RWPE2 (cell line): ENCODE results near the gene FGG.

Experiments used
- ATAC-seq: fragments of 200-7000 bp; cut with Tn5 transposase; 3 replicates; pipeline ENCODE4 v1.9.1; 2021; ENCODE audit warnings: low read depth
- DNase-seq: peaks from one replicate; pipeline ENCODE4 v3.0.0-alpha.2; 2020; ENCODE audit warnings: low spot score
- H3K27ac ChIP-seq: fragments of 450-650 bp; 2 replicates; pipeline ENCODE4 v1.5.1; 2017; ENCODE audit warnings: mild to moderate bottlenecking; ENCODE audit not compliant: poor library complexity, severe bottlenecking
- H3K27me3 ChIP-seq: fragments of 250-450 bp; sonication (Bioruptor Pico); 2 replicates; pipeline ENCODE4 v1.5.1; 2021; ENCODE audit warnings: mild to moderate bottlenecking, moderate library complexity; ENCODE audit not compliant: insufficient read depth, poor library complexity, severe bottlenecking
- H3K36me3 ChIP-seq: fragments of 250-450 bp; sonication (Bioruptor Pico); 2 replicates; pipeline ENCODE4 v1.5.1; 2020; ENCODE audit warnings: low read depth, mild to moderate bottlenecking, moderate library complexity
- H3K4me1 ChIP-seq: fragments of 250-450 bp; sonication (Bioruptor Pico); 2 replicates; pipeline ENCODE4 v1.5.1; 2021; ENCODE audit warnings: mild to moderate bottlenecking, moderate library complexity; ENCODE audit not compliant: insufficient read depth, poor library complexity, severe bottlenecking
- H3K4me3 ChIP-seq: fragments of 250-450 bp; sonication (Bioruptor Pico); 2 replicates; pipeline ENCODE4 v1.5.1; 2021; ENCODE audit warnings: mild to moderate bottlenecking, moderate library complexity; ENCODE audit not compliant: severe bottlenecking
- H3K9me3 ChIP-seq: fragments of 250-450 bp; sonication (Bioruptor Pico); 2 replicates; pipeline ENCODE4 v1.5.1; 2021; ENCODE audit warnings: mild to moderate bottlenecking, moderate library complexity; ENCODE audit not compliant: severe bottlenecking
- TF ChIP-seq, protein P1 (sequence below): fragments of 450-650 bp; IDR thresholded peaks from one replicate; pipeline ENCODE4 v1.5.1; 2017; ENCODE audit warnings: mild to moderate bottlenecking, moderate library complexity; ENCODE audit not compliant: poor library complexity, severe bottlenecking

The FGG gene

DNA sequence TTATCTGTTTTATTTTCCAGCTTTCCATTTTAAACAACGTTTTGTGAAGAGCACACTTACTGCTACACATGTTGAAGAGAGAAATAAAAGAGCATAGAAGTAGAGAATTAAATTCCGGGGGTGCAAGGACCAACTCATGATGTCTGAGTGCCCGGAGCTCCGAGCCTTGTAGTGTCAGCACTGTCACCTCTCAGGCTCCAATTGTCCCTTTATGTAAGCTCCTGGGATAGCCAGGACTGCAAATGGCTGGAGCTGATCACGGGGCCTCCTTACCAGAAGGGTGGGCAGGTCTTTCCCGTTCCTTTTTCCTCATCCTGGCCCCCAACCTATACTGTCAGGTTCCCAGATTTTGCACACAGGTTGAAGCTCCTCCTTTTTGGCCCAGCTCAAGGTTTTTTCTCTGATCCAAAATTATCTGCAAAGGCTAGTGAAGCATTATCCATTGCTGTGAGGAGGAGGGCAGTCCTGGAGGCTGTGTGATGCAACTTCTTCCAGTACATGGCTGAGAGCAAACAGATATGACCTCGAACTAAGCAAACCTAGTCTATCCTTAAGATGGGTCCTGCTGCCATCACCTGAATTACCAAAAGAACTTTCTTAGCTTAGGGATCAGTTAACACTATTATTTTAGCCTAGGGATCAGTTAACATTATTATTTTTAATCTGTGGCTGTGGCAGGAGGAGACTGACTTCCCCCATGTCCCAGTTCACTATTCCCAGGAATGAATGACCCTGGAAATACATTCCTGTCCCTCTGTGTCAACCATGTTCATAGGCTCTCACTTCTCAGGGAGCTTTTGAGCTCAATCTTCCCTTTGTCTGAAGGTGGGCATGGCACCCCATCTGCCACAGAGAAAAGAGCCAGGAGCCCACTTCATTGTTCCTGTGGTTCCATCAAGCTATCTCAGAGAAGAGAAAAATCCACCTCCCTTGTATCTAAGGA lies at the start of gene FGG:
Gene FGG, minus strand, starts transcription at position 185 of the 943 bp plus-strand sequence. Its CDS starts 47 bp downstream, at position 138.
- DNase-seq (no peak), ATAC-seq (no peak)
- no peaks in the 10 kb centered on the region for H3K27me3 ChIP-seq
- no peak within 1 kb of the TSS for H3K4me3 ChIP-seq
- no peak within 1 kb of the TSS for H3K27ac ChIP-seq
- no peaks in the 10 kb centered on the region for H3K4me1 ChIP-seq
- H3K36me3 ChIP-seq, result no peaks in the 10 kb centered on the region
- H3K9me3 ChIP-seq, result no peaks in the 10 kb centered on the region
- TF ChIP-seq, protein P1, sequence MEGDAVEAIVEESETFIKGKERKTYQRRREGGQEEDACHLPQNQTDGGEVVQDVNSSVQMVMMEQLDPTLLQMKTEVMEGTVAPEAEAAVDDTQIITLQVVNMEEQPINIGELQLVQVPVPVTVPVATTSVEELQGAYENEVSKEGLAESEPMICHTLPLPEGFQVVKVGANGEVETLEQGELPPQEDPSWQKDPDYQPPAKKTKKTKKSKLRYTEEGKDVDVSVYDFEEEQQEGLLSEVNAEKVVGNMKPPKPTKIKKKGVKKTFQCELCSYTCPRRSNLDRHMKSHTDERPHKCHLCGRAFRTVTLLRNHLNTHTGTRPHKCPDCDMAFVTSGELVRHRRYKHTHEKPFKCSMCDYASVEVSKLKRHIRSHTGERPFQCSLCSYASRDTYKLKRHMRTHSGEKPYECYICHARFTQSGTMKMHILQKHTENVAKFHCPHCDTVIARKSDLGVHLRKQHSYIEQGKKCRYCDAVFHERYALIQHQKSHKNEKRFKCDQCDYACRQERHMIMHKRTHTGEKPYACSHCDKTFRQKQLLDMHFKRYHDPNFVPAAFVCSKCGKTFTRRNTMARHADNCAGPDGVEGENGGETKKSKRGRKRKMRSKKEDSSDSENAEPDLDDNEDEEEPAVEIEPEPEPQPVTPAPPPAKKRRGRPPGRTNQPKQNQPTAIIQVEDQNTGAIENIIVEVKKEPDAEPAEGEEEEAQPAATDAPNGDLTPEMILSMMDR, result no peak

DNA sequence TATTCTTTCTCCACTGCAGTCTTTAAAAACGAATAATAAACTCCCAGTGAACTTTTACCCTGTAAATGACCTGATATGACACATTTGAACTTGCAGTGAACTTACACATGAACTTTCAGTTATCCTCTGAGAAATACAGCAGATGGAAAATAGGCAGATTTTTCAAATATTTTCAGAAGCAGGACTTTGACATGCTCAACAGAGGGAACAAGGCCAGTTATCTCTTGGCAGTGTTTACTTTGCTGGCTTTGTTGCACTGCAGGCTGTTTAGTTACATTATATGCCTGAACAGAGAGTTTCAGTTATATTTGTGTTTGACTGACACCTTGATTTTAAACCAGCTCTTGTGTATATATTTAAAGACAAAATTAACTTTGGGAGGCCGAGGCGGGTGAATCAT lies 47.6 kb upstream of the FGG start:
- ATAC-seq (no peak), DNase-seq (no peak)
- Histone ChIP-seq H3K9me3 (no peaks in the 10 kb centered on the region), H3K4me3 (no peak overlapping the region), H3K27ac (no peak overlapping the region), H3K36me3 (no peaks in the 10 kb centered on the region), H3K27me3 (no peaks in the 10 kb centered on the region), H3K4me1 (no peaks in the 10 kb centered on the region)
- TF ChIP-seq, protein P1, result no peak

DNA sequence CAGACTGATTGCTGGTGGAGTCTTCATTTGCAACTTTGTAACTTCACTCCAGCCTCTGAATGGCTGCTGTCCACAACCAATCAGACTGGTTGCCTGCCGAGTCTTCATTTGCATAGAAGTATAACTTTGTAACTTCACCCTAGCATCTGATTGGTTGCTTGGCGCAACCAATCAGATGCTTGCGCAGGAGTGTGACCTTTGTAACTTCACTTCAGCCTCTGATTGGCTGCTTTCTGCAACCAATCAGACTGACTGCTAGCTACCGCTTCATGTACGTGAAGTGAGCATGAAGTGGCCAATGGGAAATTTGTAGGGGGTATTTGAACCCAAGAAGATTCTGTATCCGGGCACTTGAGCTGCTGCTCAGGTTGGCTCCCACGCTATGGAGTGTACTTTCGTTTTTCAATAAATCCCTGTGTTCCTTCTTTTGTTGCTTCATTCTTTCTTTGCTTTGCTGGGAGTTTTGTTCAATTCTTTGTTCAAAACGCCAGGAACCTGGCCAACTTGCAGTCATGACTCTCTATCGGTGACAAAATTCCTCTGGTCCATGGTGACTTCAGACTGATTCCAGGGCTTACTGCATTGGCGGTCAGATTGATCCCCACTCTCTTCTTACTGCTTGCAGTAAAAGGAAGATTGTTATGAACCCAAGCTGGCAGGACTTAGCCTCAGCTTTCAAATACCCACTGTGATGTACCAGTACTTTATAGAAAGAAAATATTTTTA lies 46.4 kb upstream of the FGG start:
- TF ChIP-seq, protein P1, result no peak
- Histone ChIP-seq H3K4me3 (no peak overlapping the region), H3K27me3 (no peaks in the 10 kb centered on the region), H3K27ac (no peak overlapping the region), H3K36me3 (no peaks in the 10 kb centered on the region), H3K4me1 (no peaks in the 10 kb centered on the region), H3K9me3 (no peaks in the 10 kb centered on the region)
- ATAC-seq, result no peak
- DNase-seq, result no peak

DNA sequence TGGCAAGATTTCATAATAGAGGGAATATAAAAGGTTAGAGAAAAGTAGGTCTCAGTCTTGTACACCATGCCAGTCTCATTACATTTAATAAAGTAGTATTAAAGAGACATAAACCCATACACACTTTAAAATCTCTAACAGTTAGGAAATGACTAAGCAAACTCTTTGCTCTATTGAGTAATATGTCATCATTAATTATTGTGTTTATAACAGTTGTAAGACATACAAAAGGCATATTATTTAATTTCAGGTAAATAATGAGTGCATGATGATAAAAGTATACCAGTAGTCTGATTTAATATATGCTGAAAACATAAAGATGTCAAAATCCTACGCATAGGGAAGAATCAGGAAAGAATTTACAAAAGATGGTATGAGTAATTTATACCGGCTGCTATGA lies 31.0 kb upstream of the FGG start:
- Histone ChIP-seq H3K27me3 (no peaks in the 10 kb centered on the region), H3K27ac (no peak overlapping the region), H3K9me3 (no peaks in the 10 kb centered on the region), H3K4me1 (peaks cover 3% of the 10 kb centered on the region), H3K4me3 (no peak overlapping the region), H3K36me3 (no peaks in the 10 kb centered on the region)
- TF ChIP-seq, protein P1, result no peak
- DNase-seq (no peak), ATAC-seq (peak; percentile 29; the same call in 1 of the 3 replicates)
